Activated CD8-positive, alpha-beta memory T cell treated with anti-CD3 and anti-CD28 coated beads for 24 hours (primary cell): ENCODE data around the gene GRK3.

Source experiments
- DNase-seq: peaks from one replicate; pipeline ENCODE4 v3.0.0-alpha.2; 2020

The GRK3 gene

GRCh38 chr22:25629613-25630012 lies 65.1 kb downstream of the GRK3 start:
- no peak for DNase-seq

- DNase-seq = no peak
Observed at GRCh38 chr22:25630447-25630846, 66.0 kb downstream of the GRK3 start.

GRCh38 chr22:25636323-25636722 lies 71.8 kb downstream of the GRK3 start:
- no peak for DNase-seq

- no peak for DNase-seq
Observed at GRCh38 chr22:25637032-25637431, 72.6 kb downstream of the GRK3 start.

- no peak for DNase-seq
Observed at GRCh38 chr22:25637672-25638071, 73.2 kb downstream of the GRK3 start.

- DNase-seq = no peak
Observed at GRCh38 chr22:25638638-25639037, 74.2 kb downstream of the GRK3 start.

GRCh38 chr22:25641650-25642049 lies 77.2 kb downstream of the GRK3 start:
- DNase-seq = no peak

GRCh38 chr22:25643232-25644000 lies 78.9 kb downstream of the GRK3 start:
- DNase-seq = no peak

GRCh38 chr22:25644122-25644521 lies 79.6 kb downstream of the GRK3 start:
- no peak for DNase-seq

- no peak for DNase-seq
Observed at GRCh38 chr22:25645266-25645665, 80.8 kb downstream of the GRK3 start.

- DNase-seq = no peak
Observed at GRCh38 chr22:25645964-25646363, 81.5 kb downstream of the GRK3 start.

- no peak for DNase-seq
Observed at GRCh38 chr22:25650833-25651232, 86.4 kb downstream of the GRK3 start.

GRCh38 chr22:25651332-25652085 lies 87.0 kb downstream of the GRK3 start:
- DNase-seq = no peak

GRCh38 chr22:25654676-25655075 lies 90.2 kb downstream of the GRK3 start:
- no peak for DNase-seq

GRCh38 chr22:25655371-25655935 lies 91.0 kb downstream of the GRK3 start:
- DNase-seq = no peak

GRCh38 chr22:25656724-25657123 lies 92.2 kb downstream of the GRK3 start:
- no peak for DNase-seq

GRCh38 chr22:25658633-25659032 lies 94.2 kb downstream of the GRK3 start:
- no peak for DNase-seq

GRCh38 chr22:25659413-25659812 lies 94.9 kb downstream of the GRK3 start:
- DNase-seq = no peak

- no peak for DNase-seq
Observed at GRCh38 chr22:25660336-25660735, 95.9 kb downstream of the GRK3 start.

- no peak for DNase-seq
Observed at GRCh38 chr22:25661073-25661472, 96.6 kb downstream of the GRK3 start.

- no peak for DNase-seq
Observed at GRCh38 chr22:25663654-25664053, 99.2 kb downstream of the GRK3 start.

- DNase-seq = no peak
Observed at GRCh38 chr22:25666308-25666707, 101.8 kb downstream of the GRK3 start.

GRCh38 chr22:25668437-25668836 lies 104.0 kb downstream of the GRK3 start:
- no peak for DNase-seq
